H9 (cell line): Measurements from ENCODE around the gene BEX3. TPM values are rescaled to one million over a fixed set of nuclear protein-coding genes. Genes with fewer than 3 reads are reported as not detected.

Experiments used
- DNase-seq: peaks from one replicate; pipeline ENCODE4 v3.0.0-alpha.2; 2017
- H2AFZ ChIP-seq: one replicate; pipeline ENCODE4 v1.6.1; 2013; ENCODE audit warnings: mild to moderate bottlenecking, low read length, control low read depth, moderate library complexity
- H2AK5ac ChIP-seq: 2 replicates; pipeline ENCODE4 v1.6.1; 2013; ENCODE audit warnings: low read length, control low read depth, mixed read lengths; ENCODE audit not compliant: insufficient read length
- H2BK120ac ChIP-seq: one replicate; pipeline ENCODE4 v1.6.1; 2013; ENCODE audit warnings: low read depth, mild to moderate bottlenecking, low read length, control low read depth, inconsistent platforms; ENCODE audit not compliant: poor library complexity, severe bottlenecking
- H2BK12ac ChIP-seq: 2 replicates; pipeline ENCODE4 v1.6.1; 2013; ENCODE audit warnings: low read length, control low read depth, mixed read lengths, low read depth; ENCODE audit not compliant: insufficient read length
- H2BK15ac ChIP-seq: 2 replicates; pipeline ENCODE4 v1.6.1; 2013; ENCODE audit warnings: low read depth, low read length, control low read depth
- H2BK20ac ChIP-seq: one replicate; pipeline ENCODE4 v1.6.1; 2013; ENCODE audit warnings: low read depth, mild to moderate bottlenecking, low read length, control low read depth, inconsistent platforms; ENCODE audit not compliant: poor library complexity, severe bottlenecking
- H2BK5ac ChIP-seq: 2 replicates; pipeline ENCODE4 v1.6.1; 2013; ENCODE audit warnings: low read length, control low read depth, mixed read lengths; ENCODE audit not compliant: insufficient read length
- H3K14ac ChIP-seq: 2 replicates; pipeline ENCODE4 v1.6.1; 2013; ENCODE audit warnings: low read length, control low read depth; ENCODE audit not compliant: insufficient read depth
- H3K18ac ChIP-seq: 2 replicates; pipeline ENCODE4 v1.6.1; 2013; ENCODE audit warnings: low read depth, mild to moderate bottlenecking, mixed read lengths, low read length, control low read depth; ENCODE audit not compliant: insufficient read length
- H3K23ac ChIP-seq: 2 replicates; pipeline ENCODE4 v1.6.1; 2013; ENCODE audit warnings: low read length, control low read depth, mixed read lengths, low read depth; ENCODE audit not compliant: insufficient read length
- H3K23me2 ChIP-seq: 2 replicates; pipeline ENCODE4 v1.6.1; 2013; ENCODE audit warnings: low read depth, mild to moderate bottlenecking, mixed read lengths, low read length, control low read depth; ENCODE audit not compliant: insufficient read length, poor library complexity, severe bottlenecking
- H3K27ac ChIP-seq: 2 replicates; pipeline ENCODE4 v1.5.1; 2013; ENCODE audit warnings: low read length, control low read depth, mixed read lengths, low read depth; ENCODE audit not compliant: insufficient read length
- H3K27me3 ChIP-seq: 2 replicates; pipeline ENCODE4 v1.6.1; 2013; ENCODE audit warnings: low read length, control low read depth, inconsistent platforms; ENCODE audit not compliant: insufficient read depth
- H3K4ac ChIP-seq: 2 replicates; pipeline ENCODE4 v1.6.1; 2013; ENCODE audit warnings: low read depth, mild to moderate bottlenecking, control low read depth, inconsistent platforms, low read length, moderate library complexity
- H3K4me1 ChIP-seq: 2 replicates; pipeline ENCODE4 v1.6.1; 2013; ENCODE audit warnings: low read length, control low read depth, inconsistent platforms; ENCODE audit not compliant: insufficient read depth
- H3K4me2 ChIP-seq: 2 replicates; pipeline ENCODE4 v1.6.1; 2013; ENCODE audit warnings: low read length, control low read depth, mixed read lengths; ENCODE audit not compliant: insufficient read length, insufficient read depth
- H3K56ac ChIP-seq: 2 replicates; pipeline ENCODE4 v1.6.1; 2013; ENCODE audit warnings: low read depth, mild to moderate bottlenecking, mixed read lengths, low read length, control low read depth; ENCODE audit not compliant: insufficient read length
- H3K79me1 ChIP-seq: 2 replicates; pipeline ENCODE4 v1.6.1; 2013; ENCODE audit warnings: low read depth, mild to moderate bottlenecking, moderate library complexity, low read length, control low read depth, inconsistent platforms; ENCODE audit not compliant: insufficient read depth, poor library complexity, severe bottlenecking
- H3K79me2 ChIP-seq: 2 replicates; pipeline ENCODE4 v1.6.1; 2013; ENCODE audit warnings: low read length, control low read depth, inconsistent platforms; ENCODE audit not compliant: insufficient read depth
- H3K9ac ChIP-seq: 2 replicates; pipeline ENCODE4 v1.6.1; 2013; ENCODE audit warnings: low read length, control low read depth, mixed read lengths; ENCODE audit not compliant: insufficient read length; ENCODE audit errors: extremely low read depth
- H3K9me3 ChIP-seq: one replicate; pipeline ENCODE4 v1.6.1; 2013; ENCODE audit warnings: low read depth, low read length, inconsistent platforms; ENCODE audit not compliant: control insufficient read depth
- H3T11ph ChIP-seq: one replicate; pipeline ENCODE4 v1.6.1; 2013; ENCODE audit warnings: mild to moderate bottlenecking, low read length, control low read depth, inconsistent platforms
- H4K20me1 ChIP-seq: one replicate; pipeline ENCODE4 v1.6.1; 2013; ENCODE audit not compliant: control insufficient read depth, insufficient read length, insufficient read depth
- H4K5ac ChIP-seq: 2 replicates; pipeline ENCODE4 v1.6.1; 2013; ENCODE audit warnings: low read depth, mild to moderate bottlenecking, mixed read lengths, low read length, control low read depth; ENCODE audit not compliant: insufficient read length
- H4K8ac ChIP-seq: replicated peaks from 2 replicates; pipeline ENCODE4 v1.6.1; 2013; ENCODE audit warnings: low read length, control low read depth, mixed read lengths, low read depth; ENCODE audit not compliant: insufficient read length
- H4K91ac ChIP-seq: 2 replicates; pipeline ENCODE4 v1.6.1; 2013; ENCODE audit warnings: low read depth, mild to moderate bottlenecking, moderate library complexity, mixed read lengths, low read length, control low read depth; ENCODE audit not compliant: insufficient read length
- H3K27ac Mint-ChIP-seq, 3 experiments: 2 replicates in 2 of 3; 3 replicates in 1 of 3; pipeline ENCODE4 v1.8.0; 2020 to 2021; ENCODE audit warnings: mixed read lengths in 3 of 3, mild to moderate bottlenecking in 1 of 3, moderate library complexity in 1 of 3
- H3K27me3 Mint-ChIP-seq: 2 replicates; pipeline ENCODE4 v1.8.0; 2021; ENCODE audit warnings: low read depth, mild to moderate bottlenecking, moderate library complexity, mixed read lengths
- H3K36me3 Mint-ChIP-seq, 3 experiments: 2 replicates in 2 of 3; 3 replicates in 1 of 3; pipeline ENCODE4 v1.8.0; 2020 to 2021; ENCODE audit warnings: low read depth in 3 of 3, mixed read lengths in 3 of 3; ENCODE audit not compliant: insufficient read depth in 1 of 3
- H3K4me1 Mint-ChIP-seq, 2 experiments: 2 replicates each; pipeline ENCODE4 v1.8.0; 2020; ENCODE audit warnings: mixed read lengths in 2 of 2
- H3K4me3 Mint-ChIP-seq, 2 experiments: 2 replicates in 1 of 2; 3 replicates in 1 of 2; pipeline ENCODE4 v1.8.0; 2020 to 2021; ENCODE audit warnings: mild to moderate bottlenecking in 2 of 2, mixed read lengths in 2 of 2, moderate library complexity in 1 of 2
- H3K9me3 Mint-ChIP-seq, 2 experiments: 2 replicates in 1 of 2; 3 replicates in 1 of 2; pipeline ENCODE4 v1.8.0; 2020; ENCODE audit warnings: mild to moderate bottlenecking in 2 of 2, mixed read lengths in 2 of 2, moderate library complexity in 1 of 2
- CTCF ChIP-seq: fragments of 200-600 bp; sonication (generic); conservative IDR thresholded peaks from 3 replicates; pipeline ENCODE4 v1.8.0; 2021; ENCODE audit warnings: antibody characterized with exemption, mild to moderate bottlenecking
- WGBS: extraction: QIAGEN DNeasy Blood & Tissue Kit; methylation state at CpG from one replicate; pipeline ENCODE4 v1.1.7; 2013; ENCODE audit warnings: missing lambda C conversion rate, low lambda C conversion rate, mixed read lengths; ENCODE audit not compliant: insufficient read length; ENCODE audit errors: extremely low coverage; 5-methylcytosine and 5-hydroxymethylcytosine counted together
- total RNA-seq: library from RNA; stranded (reverse); gene quantifications from 2 replicates; pipeline ENCODE4 v1.2.1, GENCODE V29; 2021

BEX3 gene
- total RNA-seq, 1 experiment from 2014 or later = 305 TPM

GRCh38 chrX:103417370-103417769 is 41.0 kb downstream of the BEX3 start:
- H3K14ac ChIP-seq = no peak overlapping the region
- no peak overlapping the region for H3K9ac ChIP-seq
- peaks cover 3% of the 10 kb centered on the region for H4K20me1 ChIP-seq
- no peaks in the 10 kb centered on the region for H3K79me1 ChIP-seq
- no peak for TF ChIP-seq CTCF
- H2BK12ac ChIP-seq = no peak overlapping the region
- no peak overlapping the region for H3K4me2 ChIP-seq
- H3K4me3 Mint-ChIP-seq = no peak overlapping the region; a peak in 1 of 5 replicates
- no CpG with 5 or more reads among the region's 1 CpG for WGBS
- H3K18ac ChIP-seq = no peak overlapping the region
- DNase-seq = no peak
- no peak overlapping the region for H3K23ac ChIP-seq
- H3K4me1 ChIP-seq = no peaks in the 10 kb centered on the region; the same call in 1 of the 2 replicates
- no peak overlapping the region for H2AFZ ChIP-seq
- no peaks in the 10 kb centered on the region for H3K27me3 ChIP-seq
- H3K27ac ChIP-seq = no peak overlapping the region
- H3K4ac ChIP-seq = no peak overlapping the region
- H4K5ac ChIP-seq = no peak overlapping the region
- H3K4me1 Mint-ChIP-seq = peaks cover 13% of the 10 kb centered on the region in 2 experiments
- H2BK15ac ChIP-seq = no peak overlapping the region
- H3K9me3 ChIP-seq = no peaks in the 10 kb centered on the region
- H3K27me3 Mint-ChIP-seq = peaks cover 19% of the 10 kb centered on the region
- H3K27ac Mint-ChIP-seq = no peak overlapping the region
- H2BK120ac ChIP-seq = no peak overlapping the region
- peaks cover 3 to 28% (median 9%) of the 10 kb centered on the region in 3 experiments; a peak in 4 of 7 replicates for H3K36me3 Mint-ChIP-seq
- no peak overlapping the region for H3T11ph ChIP-seq
- H3K79me2 ChIP-seq = peaks cover 4% of the 10 kb centered on the region; the same call in 1 of the 2 replicates
- H2BK5ac ChIP-seq = no peak overlapping the region
- no peak overlapping the region for H2BK20ac ChIP-seq
- H3K23me2 ChIP-seq = no peaks in the 10 kb centered on the region
- no peak overlapping the region for H4K91ac ChIP-seq
- no peak overlapping the region for H3K56ac ChIP-seq
- H3K9me3 Mint-ChIP-seq = peaks cover 0 to 50% of the 10 kb centered on the region in 2 experiments; a peak in 4 of 5 replicates
- no peak overlapping the region for H2AK5ac ChIP-seq
- no peak overlapping the region for H4K8ac ChIP-seq
